Stimulated activated CD8-positive, alpha-beta memory T cell treated with anti-CD3 and anti-CD28 coated beads, Interleukin-12 subunit alpha, Interleukin-12 subunit beta, amount 100 ng/mL, for 1 hour (primary cell): Measurements from ENCODE around the gene VAMP1.
"Not testable (repeated sequence)": the region's sequence is repeated elsewhere in the genome, so short reads cannot be mapped to it uniquely, and the experiment has no call there.

ENCODE experiments used
- DNase-seq: peaks from one replicate; pipeline ENCODE4 v3.0.0-alpha.2; 2020; ENCODE audit warnings: low read depth

VAMP1 gene

DNA sequence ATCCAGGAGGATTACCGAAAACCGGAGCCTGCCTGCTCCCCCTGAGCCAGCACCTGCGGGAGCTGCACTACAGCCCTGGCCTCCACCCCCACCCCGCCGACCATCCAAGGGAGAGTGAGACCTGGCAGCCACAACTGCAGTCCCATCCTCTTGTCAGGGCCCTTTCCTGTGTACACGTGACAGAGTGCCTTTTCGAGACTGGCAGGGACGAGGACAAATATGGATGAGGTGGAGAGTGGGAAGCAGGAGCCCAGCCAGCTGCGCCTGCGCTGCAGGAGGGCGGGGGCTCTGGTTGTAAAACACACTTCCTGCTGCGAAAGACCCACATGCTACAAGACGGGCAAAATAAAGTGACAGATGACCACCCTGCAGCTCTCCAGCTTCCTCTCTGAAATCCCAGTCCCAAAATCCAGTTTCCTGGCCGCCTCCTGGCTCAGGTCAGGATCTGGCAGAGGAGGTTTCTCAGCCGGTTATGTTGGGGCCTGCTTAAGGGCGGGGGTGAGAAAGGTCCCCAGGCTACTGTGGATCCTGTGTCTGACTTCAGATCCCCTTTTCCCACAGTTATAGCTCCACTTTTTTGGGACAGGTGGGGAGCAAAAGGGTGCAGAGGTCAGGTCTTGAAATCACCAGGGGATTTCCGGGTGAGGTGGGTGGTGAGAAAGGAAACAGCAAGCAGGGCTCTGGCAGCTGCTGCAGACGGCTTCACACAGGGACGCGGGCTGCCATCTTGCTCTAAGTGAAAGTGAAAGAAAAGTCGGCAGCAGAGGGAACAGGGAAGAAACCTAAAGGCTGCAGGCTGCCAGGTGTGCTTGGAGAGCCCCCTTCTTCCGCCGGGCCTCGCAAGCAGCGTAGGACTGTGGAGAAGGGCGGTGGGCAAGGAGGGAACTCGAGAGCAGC is 18.9 kb downstream of the VAMP1 start, which contains the start of gene TAPBPL:
Gene TAPBPL, plus strand, starts transcription at position 695 of the 897 bp plus-strand sequence. CDS start 207 bp downstream, outside the sequence.
- DNase-seq, result peak; percentile 58

DNA sequence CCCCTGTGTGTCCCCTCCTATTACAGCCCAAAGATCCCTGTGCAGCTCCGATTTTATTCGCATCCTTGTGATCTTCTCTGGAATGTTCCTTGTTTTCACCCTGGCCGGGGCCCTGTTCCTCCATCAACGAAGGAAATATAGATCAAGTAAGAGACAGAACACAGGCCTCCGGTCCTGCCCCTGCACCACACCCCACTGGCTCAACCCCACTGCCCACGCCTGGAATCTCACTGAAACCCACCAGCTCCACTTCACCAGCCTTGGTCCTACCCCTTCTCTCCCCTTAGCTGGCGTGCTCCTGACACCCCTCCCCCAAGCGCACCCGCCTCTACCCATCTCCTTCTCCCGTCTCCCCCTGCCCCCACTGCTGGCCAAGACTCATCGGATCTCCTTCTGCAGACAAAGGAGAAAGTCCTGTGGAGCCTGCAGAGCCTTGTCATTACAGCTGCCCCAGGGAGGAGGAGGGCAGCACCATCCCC is 19.6 kb downstream of the VAMP1 start:
- DNase-seq, result no peak

DNA sequence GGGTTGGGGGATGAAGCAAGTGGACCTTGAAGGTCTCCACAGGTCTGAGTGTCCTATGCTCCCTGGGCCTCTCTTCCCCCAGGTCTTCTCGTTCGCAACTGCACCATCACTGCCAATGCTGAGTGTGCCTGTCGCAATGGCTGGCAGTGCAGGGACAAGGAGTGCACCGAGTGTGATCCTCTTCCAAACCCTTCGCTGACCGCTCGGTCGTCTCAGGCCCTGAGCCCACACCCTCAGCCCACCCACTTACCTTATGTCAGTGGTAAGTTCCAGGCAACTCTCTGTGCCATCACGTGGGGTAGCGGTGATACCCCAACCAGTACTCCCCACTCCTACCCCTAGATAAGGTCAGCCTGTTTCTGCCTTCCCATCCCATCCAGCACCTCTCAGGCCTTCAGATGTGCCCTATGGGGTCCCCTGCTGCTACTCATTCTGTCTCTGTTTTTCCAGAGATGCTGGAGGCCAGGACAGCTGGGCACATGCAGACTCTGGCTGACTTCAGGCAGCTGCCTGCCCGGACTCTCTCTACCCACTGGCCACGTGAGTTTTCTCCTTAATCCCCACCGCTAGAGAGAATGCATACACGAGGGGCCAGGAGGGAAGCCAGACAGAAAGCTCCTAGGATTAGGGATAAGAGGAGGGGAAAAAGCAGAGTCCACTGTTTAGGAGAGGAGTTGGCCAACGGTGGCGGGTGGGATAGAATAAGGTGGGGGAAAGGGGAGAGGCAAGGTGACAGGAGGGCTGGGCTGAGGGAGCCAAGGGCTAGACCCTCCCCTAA is 20.2 kb downstream of the VAMP1 start:
- no peak for DNase-seq

DNA sequence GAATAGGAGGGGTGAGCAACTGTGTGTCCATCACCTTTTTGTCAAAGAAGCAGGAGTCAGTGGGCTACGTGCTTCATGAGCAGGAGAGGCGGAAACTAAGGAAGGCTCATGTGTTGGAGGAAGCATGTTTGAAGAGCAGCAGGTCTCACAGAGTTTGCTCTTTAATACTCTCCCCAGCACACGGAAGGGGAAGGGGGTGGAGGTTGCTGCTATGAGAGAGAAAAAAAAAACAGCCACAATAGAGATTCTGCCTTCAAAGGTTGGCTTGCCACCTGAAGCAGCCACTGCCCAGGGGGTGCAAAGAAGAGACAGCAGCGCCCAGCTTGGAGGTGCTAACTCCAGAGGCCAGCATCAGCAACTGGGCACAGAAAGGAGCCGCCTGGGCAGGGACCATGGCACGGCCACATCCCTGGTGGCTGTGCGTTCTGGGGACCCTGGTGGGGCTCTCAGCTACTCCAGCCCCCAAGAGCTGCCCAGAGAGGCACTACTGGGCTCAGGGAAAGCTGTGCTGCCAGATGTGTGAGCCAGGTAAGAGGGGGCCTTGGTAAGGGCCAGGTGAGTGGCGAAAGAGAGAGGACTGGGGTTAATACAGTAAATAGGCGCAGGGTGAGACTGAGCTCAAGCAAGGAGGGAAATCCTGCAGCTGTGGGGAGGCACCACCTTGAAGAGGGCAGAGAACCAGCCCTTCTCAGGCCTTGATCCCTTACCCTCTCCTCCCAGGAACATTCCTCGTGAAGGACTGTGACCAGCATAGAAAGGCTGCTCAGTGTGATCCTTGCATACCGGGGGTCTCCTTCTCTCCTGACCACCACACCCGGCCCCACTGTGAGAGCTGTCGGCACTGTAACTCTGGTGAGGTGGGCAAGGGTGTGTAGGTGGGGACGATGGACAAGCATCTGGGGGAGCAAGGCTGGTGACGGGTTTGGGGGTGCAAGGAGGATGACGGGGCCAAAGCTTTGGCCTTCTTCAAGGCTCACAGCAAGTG is 25.5 kb downstream of the VAMP1 start, which contains the start of gene CD27:
Gene CD27, plus strand, starts transcription at position 252 of the 985 bp plus-strand sequence. Its CDS starts 141 bp downstream, at position 393.
- no peak for DNase-seq

DNA sequence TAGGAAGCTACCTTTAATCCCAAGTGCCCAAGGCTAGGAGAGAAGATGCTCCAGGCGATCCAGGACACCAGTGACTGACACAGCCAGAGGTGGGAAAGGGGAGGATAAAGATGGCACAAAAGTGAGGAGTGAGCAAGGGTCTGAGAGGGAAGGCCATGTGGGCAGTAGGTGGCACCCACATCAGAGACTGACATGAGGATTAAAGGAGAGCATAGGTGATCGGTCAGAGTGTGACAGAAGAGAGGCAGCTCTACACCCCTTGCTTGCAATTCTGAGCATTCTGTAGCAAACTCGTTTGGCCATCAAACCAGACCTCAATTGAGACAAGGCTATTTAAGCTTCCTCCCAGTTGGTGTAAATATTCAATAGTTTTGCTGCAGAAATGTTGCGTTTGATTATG is 26.4 kb downstream of the VAMP1 start:
- DNase-seq, result no peak

GRCh38 chr12:6443361-6443983 is 27.0 kb downstream of the VAMP1 start:
- no peak for DNase-seq

- DNase-seq, result no peak
These were observed 27.6 kb downstream of the VAMP1 start for GRCh38 chr12:6442836-6443235.

DNA sequence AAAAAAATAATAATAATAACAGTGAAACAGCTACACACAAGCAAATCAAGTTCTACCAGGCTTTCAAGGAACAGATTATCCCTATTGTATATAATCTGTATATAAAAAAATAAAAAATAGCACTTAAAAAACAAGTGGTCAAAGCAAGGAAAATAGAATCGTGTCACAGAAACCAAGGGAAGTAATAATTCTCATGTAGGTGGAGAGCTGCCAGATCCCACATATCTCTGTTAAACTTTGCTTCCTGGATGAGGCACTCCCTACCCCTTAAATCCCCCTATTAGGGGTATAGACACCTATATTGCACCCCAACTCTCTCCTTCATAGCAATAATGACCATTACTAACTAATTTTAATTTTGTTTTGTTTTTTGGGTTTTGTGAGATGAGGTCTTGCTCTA is 30.1 kb downstream of the VAMP1 start:
- DNase-seq, result no peak

GRCh38 chr12:6438345-6438744 is 32.1 kb downstream of the VAMP1 start:
- no peak for DNase-seq

GRCh38 chr12:6437586-6437985 is 32.9 kb downstream of the VAMP1 start:
- no peak for DNase-seq

GRCh38 chr12:6435961-6436715 is 34.3 kb downstream of the VAMP1 start:
- DNase-seq, result no peak

DNA sequence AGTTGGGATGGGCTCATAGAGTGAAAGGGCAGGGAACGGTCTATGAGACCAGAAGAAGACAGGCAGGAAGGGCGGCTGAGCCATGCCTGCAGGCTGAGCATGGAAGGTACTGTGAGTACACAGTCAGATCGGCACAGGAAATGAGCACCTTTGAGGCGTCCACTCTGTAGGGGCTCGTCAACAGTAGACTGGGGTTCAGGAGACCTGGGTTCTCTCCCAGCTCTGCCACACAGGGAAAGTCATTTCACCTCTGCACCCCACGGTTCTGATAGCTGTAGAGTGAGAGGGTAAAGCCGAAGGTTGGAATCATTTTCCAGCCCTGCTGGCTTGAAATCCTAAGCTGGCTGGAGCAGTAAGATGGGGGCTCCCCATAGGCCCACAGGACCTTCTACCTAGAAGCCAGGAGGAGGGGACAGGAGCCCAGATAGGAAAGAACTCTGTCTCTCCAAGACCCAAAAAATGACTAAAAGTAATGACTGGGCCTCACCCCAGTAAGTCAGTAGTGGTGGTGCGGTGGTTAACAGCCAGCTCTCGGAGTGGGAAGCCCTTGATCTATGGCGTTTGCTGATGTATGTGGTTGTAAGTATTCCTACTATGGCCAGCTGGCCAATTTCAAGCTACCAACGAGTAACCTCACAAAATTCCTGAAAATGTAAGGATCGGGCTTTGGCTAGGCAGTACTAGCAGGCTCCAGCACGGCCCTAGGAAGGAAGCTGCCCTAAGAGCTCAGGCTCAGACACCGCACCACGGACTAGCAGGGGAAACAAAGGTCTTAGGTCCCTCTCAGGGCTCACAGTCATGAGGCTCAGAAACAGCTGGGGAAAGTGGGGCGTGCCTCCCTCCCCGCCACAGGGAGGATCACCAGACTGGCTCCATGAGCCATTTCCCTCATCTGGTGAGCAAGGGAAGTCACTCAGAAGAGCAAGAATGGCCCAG is 36.0 kb downstream of the VAMP1 start:
- no peak for DNase-seq

DNA sequence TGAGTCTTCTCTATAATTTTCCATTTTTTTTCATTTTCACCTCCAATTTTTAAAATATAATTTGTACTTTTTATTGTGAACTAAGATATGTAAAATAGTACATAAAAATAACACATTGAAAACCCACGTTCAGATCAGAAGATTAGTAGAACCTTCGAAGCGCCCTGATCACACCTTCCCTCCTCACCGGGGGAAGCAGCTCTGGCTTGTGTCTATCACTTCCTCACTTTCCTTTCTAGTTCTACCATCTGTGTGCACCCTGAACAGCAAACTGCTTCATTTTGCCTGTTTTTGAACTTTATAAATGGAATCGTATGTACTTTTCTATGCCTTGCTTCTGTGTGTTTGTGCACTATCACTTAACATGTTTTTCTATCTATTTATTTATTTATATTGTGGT is 37.5 kb downstream of the VAMP1 start:
- no peak for DNase-seq

DNA sequence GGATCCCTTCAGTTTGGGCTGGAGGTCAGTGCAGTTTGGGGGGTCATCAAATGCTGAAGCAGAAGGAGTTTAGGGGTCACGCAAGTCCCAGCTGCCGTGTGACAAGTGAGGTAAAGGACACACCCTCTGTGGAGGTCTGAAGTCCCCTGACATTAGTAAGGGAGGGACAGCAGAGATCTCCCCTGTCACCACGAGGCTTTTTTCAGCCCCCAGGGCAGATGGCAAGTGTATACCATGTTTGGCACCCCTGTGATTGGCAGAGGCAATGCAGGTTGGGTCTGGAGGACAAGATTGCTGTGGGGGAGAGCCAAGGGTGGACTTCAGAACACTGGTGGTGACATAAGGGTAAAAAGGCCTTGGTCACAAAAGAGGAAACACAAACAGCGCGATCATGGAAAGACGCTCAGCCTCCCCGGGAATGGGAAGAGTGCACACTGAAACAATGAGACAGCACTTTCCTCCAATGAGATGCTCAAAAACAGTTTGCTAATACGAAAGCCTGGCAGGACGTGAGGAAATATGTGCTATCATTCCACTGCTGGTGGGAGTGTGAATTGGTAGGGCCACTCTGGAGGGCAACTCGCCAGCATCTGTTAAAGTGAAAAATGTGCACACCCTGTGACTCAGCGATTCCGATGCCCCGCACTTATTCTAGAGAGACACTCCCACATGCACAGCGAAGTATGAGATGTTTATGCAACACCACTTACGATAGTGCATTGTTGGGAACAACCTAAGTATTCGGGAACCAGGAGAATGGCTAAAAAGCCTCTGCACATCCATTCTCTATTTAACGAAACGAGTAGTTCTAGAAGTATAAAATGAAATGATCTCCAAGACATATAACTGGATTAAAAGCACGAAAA is 40.1 kb downstream of the VAMP1 start:
- DNase-seq, result no peak

- no peak for DNase-seq
These were observed 42.2 kb downstream of the VAMP1 start for GRCh38 chr12:6428326-6428725.

DNA sequence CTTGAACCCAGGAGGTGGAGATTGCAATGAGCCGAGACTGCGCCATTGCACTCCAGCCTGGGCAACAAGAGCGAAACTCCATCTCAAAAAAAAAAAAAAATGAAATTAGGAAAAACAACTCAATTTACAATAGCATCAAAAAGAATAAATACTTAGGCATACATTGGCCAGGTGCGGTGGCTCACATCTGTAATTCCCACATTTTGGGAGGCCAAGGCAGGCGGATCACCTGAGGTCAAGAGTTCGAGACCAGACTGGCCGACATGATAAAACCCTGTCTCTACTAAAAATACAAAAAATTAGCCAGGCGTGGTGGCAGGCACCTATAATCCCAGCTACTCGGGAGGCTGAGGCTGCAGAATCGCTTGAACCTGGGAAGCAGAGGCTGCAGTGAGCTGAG is 42.7 kb downstream of the VAMP1 start:
- not testable (repeated sequence) for DNase-seq

DNA sequence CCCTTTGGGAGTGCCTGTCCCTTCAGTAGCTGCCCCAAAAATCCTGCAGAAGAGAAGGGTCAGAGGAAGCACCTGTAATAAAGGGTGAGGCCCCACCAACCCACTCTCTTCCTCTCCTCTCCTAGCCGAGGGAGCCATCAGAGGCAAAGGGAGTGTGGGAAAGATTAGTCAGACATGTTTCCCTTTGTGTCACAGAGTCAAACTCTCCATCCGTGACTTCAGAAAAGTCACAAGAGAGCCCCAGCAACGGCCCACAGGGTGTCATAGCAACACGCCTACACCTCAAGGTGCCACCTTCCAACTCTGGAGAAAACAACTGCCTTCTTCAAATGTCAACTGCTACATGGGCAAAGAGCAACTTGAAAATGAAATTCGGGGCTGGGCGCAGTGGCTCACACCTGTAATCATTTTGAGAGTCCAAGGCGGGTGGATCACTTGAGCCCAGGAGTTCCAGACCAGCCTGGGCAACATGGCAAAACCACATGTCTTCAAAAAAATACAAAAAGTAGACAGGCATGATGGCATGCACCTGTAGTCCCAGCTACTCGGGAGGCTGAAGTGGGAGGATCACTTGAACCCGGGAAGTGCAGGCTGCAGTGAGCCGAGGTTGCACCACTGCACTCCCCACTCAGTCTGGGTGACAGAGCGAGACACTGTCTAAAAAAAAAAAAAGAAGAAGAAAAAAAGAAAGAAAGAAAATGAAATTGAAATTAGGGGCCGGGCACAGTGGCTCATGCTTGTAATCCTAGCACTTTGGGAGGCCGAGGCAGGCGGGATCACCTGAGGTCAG is 43.4 kb downstream of the VAMP1 start:
- DNase-seq, result peak; percentile 81
